ENCODE measurements around the gene NLRP8. TPM values are rescaled to one million over a fixed set of nuclear protein-coding genes. Genes with fewer than 3 reads are reported as not detected.

Gene NLRP8
- total and polyA plus RNA-seq, 10 of the 15 experiments (the other 5 are each of a cell fraction or from before 2014, with no cell fraction given), result 0.04 TPM; not detected in 9

DNA sequence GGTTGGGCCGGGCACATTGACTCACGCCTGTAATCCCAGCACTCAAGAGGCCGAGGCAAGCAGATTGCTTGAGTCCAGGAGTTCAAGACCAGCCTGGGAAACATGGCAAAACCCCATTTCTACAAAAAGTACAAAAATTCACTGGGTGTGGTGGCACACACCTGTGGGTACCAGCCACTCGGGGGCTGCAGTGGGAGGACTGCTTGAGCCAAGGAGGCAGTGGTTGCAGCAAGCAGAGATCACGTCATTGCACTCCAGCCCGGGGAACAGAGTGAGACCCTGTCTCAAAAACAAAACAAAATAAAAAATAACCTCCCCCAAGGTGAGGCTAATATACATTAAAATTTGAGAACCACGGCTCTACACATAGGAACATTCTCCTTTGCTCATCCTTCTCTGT is 40.3 kb upstream of the NLRP8 start:
- no peak for FAIRE-seq
- ChIA-PET POLR2A (no interaction called here), SMC1A (ENCODE audit: uncharacterized antibody, unreplicated experiment) (no interaction called here), CTCF (no interaction called here), RAD21 (ENCODE audit: unreplicated experiment) (no interaction called here)
- H4K20me1 ChIP-seq (ENCODE audit: control insufficient read depth, insufficient read depth), result no peaks in the 10 kb centered on the region
- intact Hi-C loops (cut with micrococcal nuclease; ENCODE audit: unreplicated experiment), result no loop called here
- ATAC-seq, result no peak
- no peak overlapping the region for H3K4me3 ChIP-seq
- no peaks in the 10 kb centered on the region for H3K79me2 ChIP-seq (ENCODE audit: control insufficient read depth, insufficient read depth, low read length)
- H3K27me3 ChIP-seq (replicated peaks in 1 of 2; ENCODE audit: control insufficient read depth in 2 of 2, insufficient read depth in 2 of 2, low read length in 1 of 2), result no peaks in the 10 kb centered on the region
- in situ Hi-C loops (cut with MboI), result no loop called here
- H3K9me3 ChIP-seq (replicated peaks; ENCODE audit: control insufficient read depth, insufficient read depth, low read length), result no peaks in the 10 kb centered on the region; the same call in 2 of the 3 replicates
- no peak overlapping the region for H2AFZ ChIP-seq (ENCODE audit: control insufficient read depth, low read depth, low read length)
- no peak for DNase-seq (ENCODE audit: low read depth, low spot score)
- no TSS peak for BruUV-seq (replicated peaks)
- H3K4me2 ChIP-seq (ENCODE audit: control insufficient read depth, insufficient read depth), result no peak overlapping the region
- H3K27ac ChIP-seq (ENCODE audit: control insufficient read depth, insufficient read depth), result no peak overlapping the region
- no peaks in the 10 kb centered on the region for H3K4me1 ChIP-seq (ENCODE audit: control insufficient read depth, insufficient read depth, low read length)
- WGBS (ENCODE audit: insufficient coverage, insufficient replicate concordance, low lambda C conversion rate, missing lambda C conversion rate), result 33% methylated on average over 7 of the region's 7 CpGs
- no peak for TF ChIP-seq MTA3 (IDR thresholded peaks at IDR 0.05; ENCODE audit: borderline replicate concordance, low read length)
- TF ChIP-seq SUPT20H (IDR thresholded peaks at IDR 0.05; ENCODE audit: borderline replicate concordance, control insufficient read depth, low read depth, low read length), result no peak
- TF ChIP-seq, protein P1, sequence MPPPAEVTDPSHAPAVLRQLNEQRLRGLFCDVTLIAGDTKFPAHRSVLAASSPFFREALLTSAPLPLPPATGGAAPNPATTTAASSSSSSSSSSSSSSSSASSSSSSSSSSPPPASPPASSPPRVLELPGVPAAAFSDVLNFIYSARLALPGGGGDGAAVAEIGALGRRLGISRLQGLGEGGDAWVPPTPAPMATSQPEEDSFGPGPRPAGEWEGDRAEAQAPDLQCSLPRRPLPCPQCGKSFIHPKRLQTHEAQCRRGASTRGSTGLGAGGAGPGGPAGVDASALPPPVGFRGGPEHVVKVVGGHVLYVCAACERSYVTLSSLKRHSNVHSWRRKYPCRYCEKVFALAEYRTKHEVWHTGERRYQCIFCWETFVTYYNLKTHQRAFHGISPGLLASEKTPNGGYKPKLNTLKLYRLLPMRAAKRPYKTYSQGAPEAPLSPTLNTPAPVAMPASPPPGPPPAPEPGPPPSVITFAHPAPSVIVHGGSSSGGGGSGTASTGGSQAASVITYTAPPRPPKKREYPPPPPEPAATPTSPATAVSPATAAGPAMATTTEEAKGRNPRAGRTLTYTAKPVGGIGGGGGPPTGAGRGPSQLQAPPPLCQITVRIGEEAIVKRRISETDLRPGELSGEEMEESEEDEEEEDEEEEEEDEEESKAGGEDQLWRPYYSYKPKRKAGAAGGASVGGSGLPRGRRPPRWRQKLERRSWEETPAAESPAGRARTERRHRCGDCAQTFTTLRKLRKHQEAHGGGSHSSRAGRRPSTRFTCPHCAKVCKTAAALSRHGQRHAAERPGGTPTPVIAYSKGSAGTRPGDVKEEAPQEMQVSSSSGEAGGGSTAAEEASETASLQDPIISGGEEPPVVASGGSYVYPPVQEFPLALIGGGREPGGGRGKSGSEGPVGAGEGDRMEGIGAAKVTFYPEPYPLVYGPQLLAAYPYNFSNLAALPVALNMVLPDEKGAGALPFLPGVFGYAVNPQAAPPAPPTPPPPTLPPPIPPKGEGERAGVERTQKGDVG (CRISPR knock-in tag; IDR thresholded peaks at IDR 0.05), result no peak
- no peak for TF ChIP-seq RAD21 (IDR thresholded peaks at IDR 0.05; ENCODE audit: insufficient read depth, low read depth, low read length)
- TF ChIP-seq EGR1 (IDR thresholded peaks at IDR 0.05; ENCODE audit: borderline replicate concordance in 1 of 2, low read depth in 2 of 2, low read length in 2 of 2), result no peak
- TF ChIP-seq SPI1 (IDR thresholded peaks at IDR 0.05; ENCODE audit: borderline replicate concordance, insufficient read depth, low read depth, low read length), result no peak
- TF ChIP-seq CHD4 (IDR thresholded peaks at IDR 0.05), result no peak
- TF ChIP-seq MYC (IDR thresholded peaks at IDR 0.05; ENCODE audit: insufficient read depth, insufficient read length, insufficient replicate concordance, low read length, severe bottlenecking), result no peak
- no peak for TF ChIP-seq SIX5 (IDR thresholded peaks at IDR 0.05; ENCODE audit: low read depth, low read length, severe bottlenecking)
- TF ChIP-seq RFX5 (IDR thresholded peaks at IDR 0.05; ENCODE audit: low read depth, low read length), result no peak
- no peak for TF ChIP-seq NR2F1 (conservative IDR thresholded peaks at IDR 0.05)
- no peak for TF ChIP-seq STAT1 (conservative IDR thresholded peaks at IDR 0.05)
- no peak for TF ChIP-seq ZNF622 (IDR thresholded peaks at IDR 0.05)
- TF ChIP-seq MTA2 (IDR thresholded peaks at IDR 0.05; ENCODE audit: low read depth), result no peak
- no peaks in the 10 kb centered on the region for H3K36me3 ChIP-seq (ENCODE audit: control insufficient read depth in 2 of 2, insufficient read depth in 2 of 2, low read length in 1 of 2)
- no peak overlapping the region for H3K9ac ChIP-seq (ENCODE audit: control insufficient read depth, insufficient read depth, low read length)
